ENCODE results near the gene RMDN2. TPM values are rescaled to one million over a fixed set of nuclear protein-coding genes. Genes with fewer than 3 reads are reported as not detected.

Gene RMDN2
- polyA plus RNA-seq, 1 donor = 14.5 TPM

- no peak for DNase-seq
Measured at GRCh38 chr2:38038682-38039081, 113.6 kb downstream of the RMDN2 start.

GRCh38 chr2:38039121-38039910 is 114.2 kb downstream of the RMDN2 start:
- DNase-seq = no peak

DNA sequence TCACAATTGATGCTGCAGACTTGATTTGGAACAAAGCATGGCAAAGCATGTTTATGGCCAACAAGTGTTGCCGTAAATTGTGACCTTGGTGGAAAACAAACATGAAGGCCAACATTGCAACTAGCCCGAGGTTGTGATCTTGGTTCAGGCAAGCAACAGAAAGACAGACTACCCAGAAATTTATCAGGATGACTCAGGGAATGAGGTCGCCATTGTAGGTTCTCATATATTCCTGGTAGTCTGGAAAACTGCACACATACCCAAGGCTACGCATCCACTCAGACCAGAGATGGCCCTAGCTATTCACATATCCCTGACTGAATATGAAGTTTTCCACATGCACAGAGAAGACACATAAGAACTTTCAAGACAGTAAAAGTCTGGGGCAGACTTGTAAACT is 120.7 kb downstream of the RMDN2 start:
- no peak for DNase-seq

DNA sequence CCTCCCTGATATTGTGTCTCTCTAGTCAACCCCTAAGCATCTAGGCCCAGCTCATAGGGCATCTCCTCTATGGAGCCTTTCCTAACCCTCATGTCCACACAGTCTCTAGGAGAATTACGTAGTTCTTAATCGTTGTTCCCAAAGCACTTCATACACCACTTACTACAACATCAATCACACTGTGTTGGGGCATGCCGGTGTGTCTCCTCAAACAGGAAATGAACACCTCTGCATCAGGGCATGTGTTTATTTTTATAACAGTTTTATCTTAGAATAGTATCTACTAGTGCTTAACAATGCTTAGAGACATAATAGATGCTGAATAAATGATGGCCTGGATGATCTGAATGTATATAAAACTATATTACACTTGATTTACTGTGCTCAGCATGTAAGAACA is 131.1 kb downstream of the RMDN2 start:
- no peak for DNase-seq

DNA sequence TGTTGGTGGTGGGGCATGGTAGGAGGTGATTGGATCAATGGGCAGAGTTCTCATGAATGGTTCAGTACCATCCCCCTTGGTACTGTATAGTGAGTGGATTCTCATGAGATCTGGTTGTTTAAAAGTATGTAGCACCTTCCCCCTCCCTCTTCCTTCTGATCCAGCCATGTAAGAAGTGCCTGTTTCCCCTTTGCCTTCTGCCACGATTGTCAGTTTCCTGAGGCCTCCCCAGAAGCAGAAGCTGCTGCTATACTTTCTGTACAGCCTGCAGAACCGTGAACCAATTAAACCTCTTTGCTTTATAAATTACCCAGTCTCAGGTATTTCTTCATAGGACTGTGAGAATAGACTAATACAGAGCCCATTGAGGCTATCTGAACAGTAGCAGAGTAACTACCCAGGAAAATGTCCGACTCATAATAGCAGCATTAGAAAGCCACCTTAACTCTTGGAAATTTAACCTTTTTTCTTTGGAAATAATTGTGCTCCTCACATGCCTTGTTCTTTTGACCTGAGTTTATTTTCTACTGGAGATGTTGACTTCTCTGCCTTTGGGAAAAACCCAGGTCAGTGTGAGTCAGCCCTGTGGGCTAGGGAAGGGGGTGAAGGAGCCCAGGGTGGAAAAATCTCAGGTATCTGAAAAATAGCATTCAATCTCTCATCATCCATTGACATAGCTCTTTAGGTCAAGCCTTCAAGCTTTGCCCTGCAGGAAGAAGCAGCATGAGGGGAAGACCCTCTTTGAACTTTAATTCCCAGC is 132.7 kb downstream of the RMDN2 start:
- DNase-seq = no peak

DNA sequence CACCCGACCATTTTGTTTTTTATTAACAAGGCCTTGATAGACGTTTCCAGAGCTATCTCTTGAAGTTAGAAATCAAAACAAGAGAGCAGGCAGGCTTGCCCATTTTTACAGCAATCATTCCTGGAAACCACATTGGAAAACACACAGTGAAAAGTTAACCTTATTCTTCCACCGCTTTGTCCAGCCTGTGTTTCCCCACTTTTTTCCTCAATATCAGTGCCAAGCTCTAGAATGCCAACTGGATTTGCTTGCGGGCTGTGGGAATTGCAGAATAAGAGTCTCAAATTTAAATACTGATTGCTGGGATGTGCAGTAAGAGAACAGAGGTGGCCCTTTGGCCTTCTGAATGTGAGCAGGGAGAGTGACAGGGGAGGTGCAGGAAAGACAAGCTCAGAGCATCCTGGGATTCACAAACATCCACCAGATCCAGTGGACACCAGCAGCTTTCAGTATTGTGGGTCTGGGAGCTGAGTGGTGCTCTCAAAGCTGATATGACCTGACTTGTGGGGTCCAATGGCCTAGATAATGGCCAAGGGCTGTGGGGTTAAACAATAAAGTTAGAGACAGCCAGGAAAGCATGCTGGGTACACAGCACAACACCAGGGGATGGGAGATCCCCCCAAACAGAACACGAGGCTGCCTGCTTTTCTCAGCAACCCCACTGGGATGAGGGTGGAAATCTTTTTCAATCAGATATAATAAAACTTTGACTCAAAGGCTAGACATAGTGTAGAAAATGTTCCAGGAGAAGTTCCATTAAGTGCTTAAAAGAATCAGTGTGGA is 135.3 kb downstream of the RMDN2 start:
- DNase-seq = no peak

DNA sequence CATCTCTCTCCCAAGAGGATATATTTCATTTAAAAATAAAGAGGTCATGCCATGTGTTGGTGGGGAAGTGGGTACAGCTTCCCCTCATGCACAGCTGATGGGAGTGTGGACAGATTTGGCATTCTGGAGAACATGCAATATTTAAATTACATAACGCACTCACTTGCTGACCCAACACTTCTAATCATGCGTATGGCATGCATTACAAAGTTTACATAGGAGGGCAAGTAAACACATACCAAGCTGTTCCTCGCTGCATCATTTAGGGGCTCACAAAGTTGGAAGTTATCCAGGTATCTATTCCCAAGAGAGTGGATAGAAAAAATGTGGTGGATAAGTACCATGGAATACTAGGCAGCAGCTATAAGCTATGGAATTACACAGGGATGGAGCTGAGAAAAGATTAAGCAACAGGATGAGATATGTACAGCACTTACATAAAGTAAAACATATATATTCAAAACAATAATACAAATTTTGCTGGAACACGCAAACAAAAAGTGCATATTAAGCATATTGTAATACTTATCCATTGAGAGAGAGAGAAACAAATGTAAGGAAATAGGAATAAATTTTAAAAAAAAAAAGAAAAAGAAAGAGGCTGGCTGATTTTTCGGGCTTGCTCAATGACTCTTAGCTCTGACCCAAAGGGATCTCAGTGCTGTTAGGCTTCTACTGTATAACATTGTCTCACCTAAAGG is 139.9 kb downstream of the RMDN2 start:
- DNase-seq = no peak

DNA sequence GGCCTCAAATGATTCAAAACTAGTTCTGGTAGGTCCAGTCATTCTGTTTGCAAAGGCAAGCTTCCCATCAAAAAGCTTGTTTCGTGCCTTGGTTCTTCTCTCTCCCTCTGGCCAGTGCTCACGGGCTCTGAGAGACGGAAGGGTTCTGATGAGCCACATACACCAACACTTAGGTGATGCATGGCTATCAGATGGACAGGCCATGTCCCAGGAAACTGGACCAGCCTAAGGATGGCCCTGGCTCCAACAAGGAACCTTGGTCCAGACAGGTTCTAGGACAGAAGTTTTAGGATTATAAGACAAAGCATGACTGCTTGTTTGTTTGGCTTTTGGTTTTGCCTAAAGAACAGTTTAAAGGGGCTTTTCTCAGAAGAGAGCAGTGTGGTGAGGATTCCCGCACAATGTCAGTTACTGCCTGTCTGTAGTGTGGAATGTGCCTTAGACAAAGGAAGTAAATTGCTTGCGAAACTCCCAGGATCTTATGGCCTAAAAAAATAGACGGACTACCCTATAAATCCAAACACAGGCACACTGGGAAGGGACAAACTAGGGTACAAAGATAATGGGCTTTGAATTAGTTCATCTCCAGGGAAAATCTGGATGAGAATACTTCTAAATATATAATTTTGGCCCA is 140.5 kb downstream of the RMDN2 start:
- DNase-seq = no peak

DNA sequence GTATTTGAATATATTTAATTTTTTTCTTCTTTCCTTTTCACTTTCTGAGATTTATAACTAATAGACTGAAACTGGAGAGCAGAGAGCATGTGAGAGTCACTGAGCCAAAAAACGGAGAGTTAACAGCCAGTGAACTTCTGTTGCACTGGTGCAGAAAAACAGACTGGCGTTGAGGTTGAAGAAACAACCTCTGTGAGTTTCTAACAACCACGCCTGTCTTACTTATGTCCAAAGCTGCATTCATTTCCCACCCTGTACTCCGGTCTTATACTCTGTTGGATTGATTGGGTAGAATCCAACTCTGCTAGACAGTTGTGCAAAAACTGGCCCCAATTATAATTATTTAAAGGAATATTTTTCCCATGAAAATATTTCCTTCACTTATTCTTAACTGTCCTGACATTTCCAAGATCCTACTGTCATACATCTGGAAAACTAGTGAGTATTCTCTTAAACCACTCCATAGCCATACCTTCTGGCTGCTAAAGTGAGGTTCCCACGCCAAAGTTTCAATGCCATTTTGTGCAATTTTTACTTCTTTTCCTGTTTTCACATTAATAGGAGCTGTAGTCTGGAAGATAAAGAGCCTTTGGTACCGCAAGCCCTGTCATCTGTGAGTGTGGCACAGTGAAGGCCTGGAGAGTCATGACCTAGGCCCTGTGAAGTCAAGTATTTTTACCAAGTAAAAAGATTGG is 141.5 kb downstream of the RMDN2 start:
- no peak for DNase-seq

Other genes with a start within 250 kb of the RMDN2 start
- gene CYP1B1, start 150.9 kb downstream of the RMDN2 start, polyA plus RNA-seq (ENCODE audit: insufficient read length) = 106 TPM

All from left kidney (tissue), 2 donors.